ENCODE results near the gene RAI1.

DNA sequence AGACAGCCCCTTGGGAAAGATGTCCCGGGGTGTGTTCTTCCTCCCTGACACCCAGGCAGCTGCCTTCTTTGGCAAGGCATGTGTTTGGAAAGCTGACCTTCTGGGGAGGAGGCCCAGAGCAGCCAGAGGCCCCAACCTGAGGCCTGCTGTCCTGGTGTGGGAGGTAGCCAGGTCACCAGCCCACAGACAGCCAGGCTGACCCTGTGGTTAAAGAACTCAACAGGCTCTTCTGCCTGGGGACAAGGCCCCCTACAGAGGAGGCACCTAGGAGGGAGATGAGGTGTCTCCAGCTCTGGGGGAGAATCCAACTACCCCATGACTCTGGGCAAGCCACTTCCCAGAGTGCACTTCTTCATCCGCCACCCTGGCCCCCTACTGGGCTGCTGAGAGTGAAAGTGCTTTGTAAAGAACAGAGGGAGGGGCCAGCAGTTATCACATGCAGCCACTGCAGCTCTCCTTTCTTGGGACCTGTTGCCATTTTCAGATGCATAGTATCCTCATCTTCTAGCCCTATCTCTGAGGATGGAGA, 168.7 kb downstream of the RAI1 start:
- TF ChIP-seq POLR2A (IDR thresholded peaks at IDR 0.05; ENCODE audit: low read length) (no peak), GATA1 (IDR thresholded peaks at IDR 0.05; ENCODE audit: low read depth, low read length) (no peak)

All from erythroblast (primary cell).